ENCODE data around the gene LRRC75A.

LRRC75A gene

GRCh38 chr17:16439303-16439791 is 52.6 kb downstream of the LRRC75A start:
- Histone ChIP-seq H3K36me3 (peaks cover 48% of the 10 kb centered on the region), H3K27me3 (no peaks in the 10 kb centered on the region), H3K27ac (peak overlapping the region; percentile 97), H3K9ac (peak overlapping the region; percentile 98), H3K9me3 (no peaks in the 10 kb centered on the region), H3K4me2 (peak overlapping the region; percentile 98), H3K4me3 (peak overlapping the region; percentile 91), H4K20me1 (peaks cover 47% of the 10 kb centered on the region), H3K4me1 (peaks cover 66% of the 10 kb centered on the region)
- no peak for TF ChIP-seq Cebpa-rat (IDR thresholded peaks at IDR 0.05)

- Histone ChIP-seq H3K4me1 (peaks cover 63% of the 10 kb centered on the region), H3K4me3 (peak overlapping the region; percentile 91), H4K20me1 (peaks cover 41% of the 10 kb centered on the region), H3K9ac (peak overlapping the region; percentile 98), H3K4me2 (peak overlapping the region; percentile 98), H3K27me3 (no peaks in the 10 kb centered on the region), H3K36me3 (peaks cover 42% of the 10 kb centered on the region), H3K9me3 (no peaks in the 10 kb centered on the region), H3K27ac (peak overlapping the region; percentile 97)
- no peak for TF ChIP-seq Cebpa-rat (IDR thresholded peaks at IDR 0.05)
These were observed 53.3 kb downstream of the LRRC75A start for GRCh38 chr17:16438557-16439302.

GRCh38 chr17:16438173-16438556 is 53.8 kb downstream of the LRRC75A start:
- Histone ChIP-seq H3K4me2 (peak overlapping the region; percentile 84), H3K36me3 (peaks cover 42% of the 10 kb centered on the region), H3K9me3 (no peaks in the 10 kb centered on the region), H3K4me1 (peaks cover 57% of the 10 kb centered on the region), H4K20me1 (peaks cover 35% of the 10 kb centered on the region), H3K9ac (peak overlapping the region; percentile 59; the same call in 1 of the 2 replicates), H3K27ac (peak overlapping the region; percentile 79), H3K27me3 (no peaks in the 10 kb centered on the region), H3K4me3 (peak overlapping the region; percentile 91)
- no peak for TF ChIP-seq Cebpa-rat (IDR thresholded peaks at IDR 0.05)

GRCh38 chr17:16437083-16437482 is 54.9 kb downstream of the LRRC75A start:
- no peak overlapping the region for H3K9ac ChIP-seq
- H3K4me2 ChIP-seq: no peak overlapping the region
- H3K4me1 ChIP-seq: peaks cover 46% of the 10 kb centered on the region
- H3K27ac ChIP-seq: no peak overlapping the region
- no peak overlapping the region for H3K4me3 ChIP-seq
- peaks cover 24% of the 10 kb centered on the region for H4K20me1 ChIP-seq
- no peak for TF ChIP-seq Cebpa-rat (IDR thresholded peaks at IDR 0.05)
- H3K36me3 ChIP-seq: peaks cover 34% of the 10 kb centered on the region
- H3K27me3 ChIP-seq: no peaks in the 10 kb centered on the region
- H3K9me3 ChIP-seq: no peaks in the 10 kb centered on the region

GRCh38 chr17:16435925-16436886 is 55.8 kb downstream of the LRRC75A start:
- Histone ChIP-seq H3K27me3 (no peaks in the 10 kb centered on the region), H3K4me2 (no peak overlapping the region), H3K9ac (no peak overlapping the region), H3K27ac (peak overlapping the region; percentile 45; the same call in 1 of the 2 replicates), H3K36me3 (peaks cover 26% of the 10 kb centered on the region), H4K20me1 (peaks cover 15% of the 10 kb centered on the region), H3K4me1 (peaks cover 37% of the 10 kb centered on the region), H3K9me3 (no peaks in the 10 kb centered on the region), H3K4me3 (no peak overlapping the region)
- no peak for TF ChIP-seq Cebpa-rat (IDR thresholded peaks at IDR 0.05)

- H3K27me3 ChIP-seq: no peaks in the 10 kb centered on the region
- H3K4me3 ChIP-seq: no peak overlapping the region
- no peaks in the 10 kb centered on the region for H3K9me3 ChIP-seq
- peak overlapping the region; percentile 36 for H3K4me2 ChIP-seq
- H3K9ac ChIP-seq: peak overlapping the region; percentile 41
- H3K27ac ChIP-seq: peak overlapping the region; percentile 45; the same call in 1 of the 2 replicates
- H4K20me1 ChIP-seq: no peaks in the 10 kb centered on the region
- H3K4me1 ChIP-seq: peaks cover 24% of the 10 kb centered on the region
- no peak for TF ChIP-seq Cebpa-rat (IDR thresholded peaks at IDR 0.05)
- H3K36me3 ChIP-seq: peaks cover 10% of the 10 kb centered on the region; the same call in 1 of the 2 replicates
These were observed 57.3 kb downstream of the LRRC75A start for GRCh38 chr17:16434662-16435061.

GRCh38 chr17:16433514-16433913 is 58.5 kb downstream of the LRRC75A start:
- H3K4me3 ChIP-seq: no peak overlapping the region
- H3K27me3 ChIP-seq: no peaks in the 10 kb centered on the region
- H4K20me1 ChIP-seq: no peaks in the 10 kb centered on the region
- no peaks in the 10 kb centered on the region for H3K9me3 ChIP-seq
- peaks cover 30% of the 10 kb centered on the region for H3K4me1 ChIP-seq
- peaks cover 17% of the 10 kb centered on the region; the same call in 1 of the 2 replicates for H3K36me3 ChIP-seq
- no peak overlapping the region for H3K9ac ChIP-seq
- no peak for TF ChIP-seq Cebpa-rat (IDR thresholded peaks at IDR 0.05)
- no peak overlapping the region for H3K4me2 ChIP-seq
- H3K27ac ChIP-seq: no peak overlapping the region

GRCh38 chr17:16432017-16432416 is 60.0 kb downstream of the LRRC75A start:
- no peaks in the 10 kb centered on the region for H3K9me3 ChIP-seq
- H4K20me1 ChIP-seq: no peaks in the 10 kb centered on the region
- no peak overlapping the region for H3K27ac ChIP-seq
- peaks cover 26% of the 10 kb centered on the region; the same call in 1 of the 2 replicates for H3K36me3 ChIP-seq
- TF ChIP-seq Cebpa-rat (IDR thresholded peaks at IDR 0.05): no peak
- no peak overlapping the region for H3K9ac ChIP-seq
- no peak overlapping the region for H3K4me3 ChIP-seq
- H3K27me3 ChIP-seq: no peaks in the 10 kb centered on the region
- H3K4me2 ChIP-seq: no peak overlapping the region
- peaks cover 28% of the 10 kb centered on the region for H3K4me1 ChIP-seq

GRCh38 chr17:16430650-16431049 is 61.3 kb downstream of the LRRC75A start:
- no peaks in the 10 kb centered on the region for H4K20me1 ChIP-seq

More at GRCh38 chr17:16430650-16431049, 61.3 kb downstream of the LRRC75A start:
- no peak overlapping the region for H3K27ac ChIP-seq
- no peaks in the 10 kb centered on the region for H3K27me3 ChIP-seq
- peaks cover 40% of the 10 kb centered on the region for H3K36me3 ChIP-seq
- H3K9ac ChIP-seq: no peak overlapping the region
- H3K4me2 ChIP-seq: no peak overlapping the region
- H3K4me3 ChIP-seq: no peak overlapping the region
- peaks cover 26% of the 10 kb centered on the region for H3K4me1 ChIP-seq
- H3K9me3 ChIP-seq: no peaks in the 10 kb centered on the region
- TF ChIP-seq Cebpa-rat (IDR thresholded peaks at IDR 0.05): no peak
